Measurements from ENCODE around the gene LIN28B.
"Not testable (repeated sequence)": the region's sequence is repeated elsewhere in the genome, so short reads cannot be mapped to it uniquely, and the experiment has no call there.

The LIN28B gene

DNA sequence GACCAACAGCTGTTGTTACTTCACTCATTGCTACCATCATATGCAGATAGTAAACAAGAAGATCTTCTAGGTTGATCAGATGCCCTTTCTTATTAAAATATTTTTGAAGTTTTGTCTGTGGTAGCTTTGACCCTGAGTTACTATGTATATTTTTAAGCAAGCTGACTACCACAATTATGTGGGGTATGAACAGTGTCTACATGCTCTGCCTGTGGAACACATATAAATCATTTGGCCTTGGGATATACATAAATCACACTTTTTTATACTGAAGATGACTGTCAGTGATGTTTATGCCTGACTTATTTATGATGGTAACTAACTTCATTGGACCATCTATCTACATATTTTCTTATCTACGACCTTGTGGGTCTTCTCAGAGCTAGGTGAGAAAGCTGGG, 44.2 kb downstream of the LIN28B start:
- no peaks in the 10 kb centered on the region for H3K9me3 Mint-ChIP-seq

DNA sequence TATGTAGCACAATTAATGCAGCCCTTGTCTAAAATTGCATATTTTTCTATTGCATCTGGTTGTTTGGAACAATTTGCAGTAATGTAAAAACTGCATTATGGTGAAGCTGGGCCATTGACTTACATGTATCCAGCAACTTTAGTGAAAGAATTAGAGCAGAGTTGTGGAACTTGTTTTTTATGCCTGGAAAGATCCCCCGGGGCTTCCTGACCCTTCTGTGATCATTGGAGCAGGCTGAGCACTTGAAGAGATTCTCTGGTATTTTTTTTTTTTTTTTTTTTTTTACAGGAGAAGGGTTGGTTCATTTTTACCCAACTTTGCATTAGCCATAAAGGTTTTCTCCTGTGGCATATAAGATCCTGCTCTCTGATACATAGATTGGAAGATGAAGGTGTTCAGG, 45.0 kb downstream of the LIN28B start:
- no peak for DNase-seq (ENCODE audit: low spot score in 2 of 2)
- no peaks in the 10 kb centered on the region for H3K9me3 Mint-ChIP-seq
- no peaks in the 10 kb centered on the region for H3K4me1 Mint-ChIP-seq
- no peak overlapping the region for H3K27ac Mint-ChIP-seq (ENCODE audit: low read depth)
- H3K27me3 Mint-ChIP-seq, result peaks cover 47% of the 10 kb centered on the region
- H3K36me3 Mint-ChIP-seq (ENCODE audit: insufficient read depth), result peaks cover under 1% of the 10 kb centered on the region
- H3K4me3 Mint-ChIP-seq, result no peak overlapping the region
- no peak for ATAC-seq (replicated peaks; ENCODE audit: extremely low read depth, poor library complexity, severe bottlenecking)

More for the DNA sequence above, 44.2 kb downstream of the LIN28B start:
- no peaks in the 10 kb centered on the region for H3K4me1 Mint-ChIP-seq
- H3K36me3 Mint-ChIP-seq (ENCODE audit: insufficient read depth), result peaks cover 2% of the 10 kb centered on the region
- no peak for ATAC-seq (replicated peaks; ENCODE audit: extremely low read depth, poor library complexity, severe bottlenecking)
- no peak overlapping the region for H3K4me3 Mint-ChIP-seq
- H3K27me3 Mint-ChIP-seq, result peaks cover 43% of the 10 kb centered on the region
- H3K27ac Mint-ChIP-seq (ENCODE audit: low read depth), result no peak overlapping the region
- DNase-seq (ENCODE audit: low spot score in 2 of 2), result no peak

DNA sequence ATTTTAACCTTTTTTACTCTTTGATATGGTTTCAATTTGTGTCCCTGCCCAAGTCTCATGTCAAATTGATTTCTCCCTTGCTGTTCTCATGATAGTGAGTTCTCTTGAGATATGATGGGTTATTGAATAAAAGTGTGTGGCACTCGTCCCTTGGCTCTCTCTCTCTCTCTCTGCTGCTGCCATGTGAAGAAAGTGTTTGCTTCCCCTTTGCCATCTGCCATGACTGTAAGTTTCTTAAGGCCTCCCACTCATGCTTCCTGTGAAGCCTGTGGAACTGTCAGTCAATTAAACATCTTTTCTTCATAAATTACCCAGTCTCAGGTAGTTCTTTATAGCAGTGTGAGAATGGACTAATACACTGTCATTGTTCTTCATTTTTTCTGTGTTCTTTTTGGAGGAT, 48.5 kb downstream of the LIN28B start:
- H3K27ac Mint-ChIP-seq (ENCODE audit: low read depth), result no peak overlapping the region

DNA sequence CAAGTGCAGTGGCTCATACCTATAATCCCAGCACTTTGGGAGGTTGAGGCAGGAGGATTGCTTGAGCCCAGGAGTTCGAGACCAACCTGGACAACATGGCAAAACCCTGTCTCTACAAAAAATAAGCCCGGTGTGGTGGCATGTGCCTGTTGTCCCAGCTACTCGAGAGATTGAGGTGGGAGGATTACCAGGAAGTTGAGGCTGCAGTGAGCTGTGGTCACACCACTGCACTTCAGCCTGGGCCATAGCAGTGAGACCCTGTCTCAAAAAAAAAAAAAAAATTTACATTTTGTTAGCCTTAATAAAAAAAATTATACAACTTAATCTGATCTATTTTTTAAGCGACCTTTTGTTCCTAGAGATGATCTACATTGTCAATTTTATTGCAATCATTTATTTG, 56.6 kb downstream of the LIN28B start:
- not testable (repeated sequence) for H3K9me3 Mint-ChIP-seq; H3K27me3 Mint-ChIP-seq; ATAC-seq (replicated peaks; ENCODE audit: extremely low read depth, poor library complexity, severe bottlenecking); H3K4me1 Mint-ChIP-seq; H3K36me3 Mint-ChIP-seq (ENCODE audit: insufficient read depth); H3K27ac Mint-ChIP-seq (ENCODE audit: low read depth); H3K4me3 Mint-ChIP-seq; DNase-seq (ENCODE audit: low spot score in 2 of 2)

More for the DNA sequence above, 48.5 kb downstream of the LIN28B start:
- Mint-ChIP-seq H3K27me3 (peaks cover 47% of the 10 kb centered on the region), H3K4me3 (no peak overlapping the region), H3K36me3 (ENCODE audit: insufficient read depth) (no peaks in the 10 kb centered on the region), H3K4me1 (no peaks in the 10 kb centered on the region), H3K9me3 (no peaks in the 10 kb centered on the region)
- no peak for ATAC-seq (replicated peaks; ENCODE audit: extremely low read depth, poor library complexity, severe bottlenecking)
- DNase-seq (ENCODE audit: low spot score in 2 of 2), result no peak

DNA sequence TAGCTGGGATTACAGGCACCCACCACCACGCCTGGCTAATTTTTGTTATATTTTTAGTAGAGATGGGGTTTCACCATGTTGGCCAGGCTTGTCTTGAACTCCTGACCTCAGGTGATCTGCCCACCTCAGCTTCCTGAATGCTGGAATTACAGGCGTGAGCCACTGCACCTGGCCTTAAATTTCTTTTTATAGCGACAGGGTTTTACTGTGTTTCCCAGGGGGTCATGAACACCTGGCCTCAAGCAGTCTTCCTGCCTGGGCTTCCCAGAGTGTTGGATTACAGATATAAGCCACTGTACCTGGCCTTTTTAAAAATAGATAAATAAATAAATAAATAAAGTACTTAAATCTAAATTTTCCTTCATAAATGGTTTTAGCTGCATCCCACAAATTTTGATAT, 57.5 kb downstream of the LIN28B start:
- Mint-ChIP-seq H3K27ac (ENCODE audit: low read depth) (no peak overlapping the region), H3K4me3 (no peak overlapping the region), H3K9me3 (no peaks in the 10 kb centered on the region), H3K4me1 (no peaks in the 10 kb centered on the region), H3K27me3 (peaks cover 19% of the 10 kb centered on the region), H3K36me3 (ENCODE audit: insufficient read depth) (no peaks in the 10 kb centered on the region)
- no peak for ATAC-seq (replicated peaks; ENCODE audit: extremely low read depth, poor library complexity, severe bottlenecking)
- no peak for DNase-seq (ENCODE audit: low spot score in 2 of 2)

DNA sequence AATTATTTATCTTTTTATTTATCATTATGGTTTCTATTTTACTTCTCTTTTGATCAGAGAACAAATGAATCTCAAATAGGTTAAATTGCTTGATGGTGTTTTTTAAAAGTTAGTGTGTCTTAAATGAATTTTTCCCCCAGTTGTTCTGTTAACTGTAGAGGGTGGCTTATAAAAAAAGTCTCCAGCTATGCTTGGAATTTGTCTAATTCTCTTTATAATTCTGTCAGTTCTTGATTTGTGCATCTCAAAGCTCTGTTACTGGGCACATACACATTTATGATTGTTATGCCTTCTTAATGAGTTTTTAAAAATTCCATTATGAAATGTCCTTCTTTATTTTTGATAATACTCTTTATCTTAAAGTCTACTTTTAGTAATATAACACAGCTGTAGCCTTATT, 58.0 kb downstream of the LIN28B start:
- H3K4me3 Mint-ChIP-seq, result no peak overlapping the region
- H3K4me1 Mint-ChIP-seq, result no peaks in the 10 kb centered on the region
- no peaks in the 10 kb centered on the region for H3K9me3 Mint-ChIP-seq
- no peak for DNase-seq (ENCODE audit: low spot score in 2 of 2)
- no peak for ATAC-seq (replicated peaks; ENCODE audit: extremely low read depth, poor library complexity, severe bottlenecking)
- no peaks in the 10 kb centered on the region for H3K36me3 Mint-ChIP-seq (ENCODE audit: insufficient read depth)
- peaks cover 24% of the 10 kb centered on the region for H3K27me3 Mint-ChIP-seq
- H3K27ac Mint-ChIP-seq (ENCODE audit: low read depth), result no peak overlapping the region

DNA sequence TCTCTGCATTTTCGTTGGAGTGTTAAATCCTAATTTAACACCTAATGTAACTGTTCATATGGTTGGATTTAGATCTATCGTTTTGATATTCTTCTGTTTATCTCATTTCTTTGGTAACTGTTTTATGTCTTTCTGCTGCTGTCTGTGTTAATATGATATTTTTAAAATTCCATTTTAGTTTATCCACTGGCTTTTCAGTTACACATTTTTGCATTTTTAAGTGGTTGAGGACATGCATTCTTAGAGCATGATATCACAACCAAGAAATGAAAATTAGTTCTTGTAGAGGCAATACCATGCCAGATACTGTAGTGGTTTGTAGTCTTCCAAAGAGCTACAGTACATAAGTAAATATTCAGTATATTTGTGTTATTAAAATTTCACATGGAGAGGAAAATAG, 58.6 kb downstream of the LIN28B start:
- Mint-ChIP-seq H3K4me1 (no peaks in the 10 kb centered on the region), H3K27ac (ENCODE audit: low read depth) (no peak overlapping the region), H3K9me3 (no peaks in the 10 kb centered on the region), H3K36me3 (ENCODE audit: insufficient read depth) (no peaks in the 10 kb centered on the region), H3K27me3 (peaks cover 25% of the 10 kb centered on the region), H3K4me3 (no peak overlapping the region)
- no peak for ATAC-seq (replicated peaks; ENCODE audit: extremely low read depth, poor library complexity, severe bottlenecking)
- no peak for DNase-seq (ENCODE audit: low spot score in 2 of 2)

DNA sequence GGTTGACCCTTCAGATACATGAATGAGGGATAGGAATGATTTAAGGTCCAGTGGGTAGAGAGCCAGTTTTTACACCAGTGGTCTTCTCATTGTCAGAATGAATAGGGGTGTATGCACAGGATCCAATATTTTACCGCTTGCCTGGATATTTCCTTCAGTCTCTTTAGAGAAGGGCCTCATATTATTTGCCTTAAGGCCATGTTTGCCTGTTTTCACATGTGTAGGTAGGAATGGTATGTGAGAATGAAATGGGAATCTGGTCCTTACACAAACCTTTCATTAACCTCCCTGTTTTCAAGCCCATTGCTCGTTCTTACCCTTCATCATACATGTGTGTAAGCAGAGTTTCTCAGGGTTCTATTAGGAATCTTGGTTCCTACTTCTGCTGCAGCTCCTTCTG, 62.4 kb downstream of the LIN28B start:
- H3K9me3 Mint-ChIP-seq, result no peaks in the 10 kb centered on the region
- no peak overlapping the region for H3K4me3 Mint-ChIP-seq
- ATAC-seq (replicated peaks; ENCODE audit: extremely low read depth, poor library complexity, severe bottlenecking), result no peak
- H3K36me3 Mint-ChIP-seq (ENCODE audit: insufficient read depth), result no peaks in the 10 kb centered on the region
- no peak overlapping the region for H3K27ac Mint-ChIP-seq (ENCODE audit: low read depth)
- no peaks in the 10 kb centered on the region for H3K4me1 Mint-ChIP-seq
- DNase-seq (ENCODE audit: low spot score in 2 of 2), result no peak
- H3K27me3 Mint-ChIP-seq, result peaks cover 48% of the 10 kb centered on the region

DNA sequence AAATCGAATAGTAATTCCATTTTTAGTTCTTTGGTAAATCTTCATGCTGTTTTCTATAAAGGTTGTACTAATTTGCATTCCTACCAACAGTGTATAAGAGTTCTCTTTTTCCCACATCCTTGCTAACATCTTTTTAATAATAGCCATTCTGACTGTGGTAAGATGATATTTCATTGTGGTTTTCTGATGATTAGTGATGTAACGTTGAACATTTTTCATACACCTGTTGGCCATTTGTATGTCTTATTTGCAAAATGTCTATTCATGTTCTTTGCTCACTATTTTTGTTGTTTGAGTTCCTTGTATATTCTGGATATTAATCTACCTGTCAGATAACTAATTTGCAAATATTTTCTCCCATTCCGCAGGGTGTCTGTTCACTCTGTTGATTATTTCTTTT, 64.5 kb downstream of the LIN28B start:
- H3K27me3 Mint-ChIP-seq, result peaks cover 45% of the 10 kb centered on the region
- DNase-seq (ENCODE audit: low spot score in 2 of 2) (no peak), ATAC-seq (replicated peaks; ENCODE audit: extremely low read depth, poor library complexity, severe bottlenecking) (no peak)
- no peak overlapping the region for H3K27ac Mint-ChIP-seq (ENCODE audit: low read depth)
- no peaks in the 10 kb centered on the region for H3K9me3 Mint-ChIP-seq
- no peaks in the 10 kb centered on the region for H3K4me1 Mint-ChIP-seq
- no peaks in the 10 kb centered on the region for H3K36me3 Mint-ChIP-seq (ENCODE audit: insufficient read depth)
- no peak overlapping the region for H3K4me3 Mint-ChIP-seq

DNA sequence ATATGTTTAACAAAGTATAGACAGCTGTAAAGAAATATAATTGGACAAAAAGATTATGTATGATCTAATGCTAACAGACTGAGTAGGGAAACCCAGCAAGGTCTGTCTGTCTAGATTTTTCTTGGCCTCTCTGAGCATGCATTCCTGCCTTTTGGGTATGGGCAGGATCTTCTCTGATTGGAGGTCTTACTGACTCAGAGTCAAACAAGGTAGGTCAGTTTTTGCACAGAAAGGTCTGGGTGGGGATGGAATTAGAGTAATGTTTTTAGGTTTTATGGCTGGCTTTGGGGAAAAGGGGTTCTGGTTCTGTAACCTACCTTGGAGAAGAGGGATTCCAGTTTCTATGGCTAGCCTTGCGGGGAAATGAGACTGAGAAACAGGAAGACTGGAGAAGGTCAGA, 65.5 kb downstream of the LIN28B start:
- ATAC-seq (replicated peaks; ENCODE audit: extremely low read depth, poor library complexity, severe bottlenecking), result no peak
- H3K4me1 Mint-ChIP-seq, result no peaks in the 10 kb centered on the region
- H3K36me3 Mint-ChIP-seq (ENCODE audit: insufficient read depth), result no peaks in the 10 kb centered on the region
- H3K4me3 Mint-ChIP-seq, result no peak overlapping the region
- H3K27me3 Mint-ChIP-seq, result peaks cover 40% of the 10 kb centered on the region
- no peak for DNase-seq (ENCODE audit: low spot score in 2 of 2)
- no peaks in the 10 kb centered on the region for H3K9me3 Mint-ChIP-seq
- no peak overlapping the region for H3K27ac Mint-ChIP-seq (ENCODE audit: low read depth)

DNA sequence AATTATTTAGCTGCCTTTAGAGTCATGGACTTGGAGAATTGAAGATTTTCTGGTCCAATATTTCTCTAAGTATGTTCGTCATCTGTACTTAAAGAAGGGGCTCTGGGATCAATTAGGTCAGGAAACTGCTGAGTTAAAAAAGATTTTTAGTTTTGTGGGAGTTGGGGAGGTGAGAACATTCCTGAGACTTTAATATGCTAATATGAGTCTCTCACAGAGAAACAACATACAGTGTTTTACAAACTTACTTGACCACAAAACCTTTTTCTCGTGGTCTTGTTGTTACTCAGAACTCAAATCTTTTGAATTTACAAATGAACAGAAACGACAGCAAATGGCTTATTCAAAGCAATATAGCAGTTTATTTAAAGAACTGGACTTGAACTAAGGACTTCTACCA, 67.9 kb downstream of the LIN28B start:
- no peak for ATAC-seq (replicated peaks; ENCODE audit: extremely low read depth, poor library complexity, severe bottlenecking)
- Mint-ChIP-seq H3K27me3 (peaks cover 26% of the 10 kb centered on the region), H3K4me1 (no peaks in the 10 kb centered on the region), H3K4me3 (no peak overlapping the region), H3K27ac (ENCODE audit: low read depth) (no peak overlapping the region), H3K36me3 (ENCODE audit: insufficient read depth) (no peaks in the 10 kb centered on the region), H3K9me3 (no peaks in the 10 kb centered on the region)
- DNase-seq (ENCODE audit: low spot score in 2 of 2), result no peak

DNA sequence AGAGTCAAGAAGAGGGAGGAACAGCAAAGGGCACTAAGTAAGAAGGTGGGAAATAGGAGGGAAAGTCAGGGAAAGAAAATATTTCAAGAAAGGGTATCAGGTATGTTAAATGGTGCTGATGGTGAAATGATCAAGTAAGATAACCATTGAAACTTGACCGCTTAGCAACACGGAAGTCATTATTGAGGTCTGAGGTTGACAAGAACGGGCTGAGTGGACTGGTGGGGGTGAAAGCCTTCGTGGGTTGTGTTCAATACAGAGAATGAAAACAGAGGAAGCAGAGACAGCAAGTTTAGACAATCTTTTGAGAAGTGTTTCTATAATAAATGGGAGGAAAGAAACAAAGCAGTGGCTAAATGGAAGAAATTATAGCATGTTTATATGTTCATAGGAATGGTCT, 72.0 kb downstream of the LIN28B start:
- DNase-seq (ENCODE audit: low spot score in 2 of 2), result no peak
- H3K27ac Mint-ChIP-seq (ENCODE audit: low read depth), result no peak overlapping the region
- no peak for ATAC-seq (replicated peaks; ENCODE audit: extremely low read depth, poor library complexity, severe bottlenecking)
- H3K4me3 Mint-ChIP-seq, result no peak overlapping the region
- no peaks in the 10 kb centered on the region for H3K4me1 Mint-ChIP-seq
- no peaks in the 10 kb centered on the region for H3K9me3 Mint-ChIP-seq
- no peaks in the 10 kb centered on the region for H3K36me3 Mint-ChIP-seq (ENCODE audit: insufficient read depth)
- peaks cover 11% of the 10 kb centered on the region for H3K27me3 Mint-ChIP-seq

DNA sequence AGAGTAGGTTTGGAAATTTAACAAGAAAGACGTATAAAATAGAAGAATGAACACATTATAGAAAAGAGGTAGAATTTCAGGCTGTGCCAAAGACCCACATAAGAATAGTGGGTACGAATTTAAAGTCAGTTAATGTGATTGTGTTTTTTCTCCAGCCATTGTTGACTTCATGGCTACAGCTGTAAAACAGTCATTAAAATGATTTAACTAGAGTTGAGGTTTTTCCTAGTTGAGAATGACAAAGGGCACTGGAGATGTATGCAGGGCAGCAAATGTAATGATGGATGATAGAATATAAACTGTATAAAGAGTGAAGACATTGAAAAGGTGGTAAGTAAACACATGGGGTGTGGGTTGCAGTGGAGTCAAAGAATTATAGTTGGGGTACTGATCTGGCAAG, 72.7 kb downstream of the LIN28B start:
- Mint-ChIP-seq H3K27ac (ENCODE audit: low read depth) (no peak overlapping the region), H3K4me3 (no peak overlapping the region), H3K4me1 (no peaks in the 10 kb centered on the region), H3K36me3 (ENCODE audit: insufficient read depth) (no peaks in the 10 kb centered on the region), H3K27me3 (peaks cover 17% of the 10 kb centered on the region), H3K9me3 (no peaks in the 10 kb centered on the region)
- ATAC-seq (replicated peaks; ENCODE audit: extremely low read depth, poor library complexity, severe bottlenecking), result no peak
- no peak for DNase-seq (ENCODE audit: low spot score in 2 of 2)

DNA sequence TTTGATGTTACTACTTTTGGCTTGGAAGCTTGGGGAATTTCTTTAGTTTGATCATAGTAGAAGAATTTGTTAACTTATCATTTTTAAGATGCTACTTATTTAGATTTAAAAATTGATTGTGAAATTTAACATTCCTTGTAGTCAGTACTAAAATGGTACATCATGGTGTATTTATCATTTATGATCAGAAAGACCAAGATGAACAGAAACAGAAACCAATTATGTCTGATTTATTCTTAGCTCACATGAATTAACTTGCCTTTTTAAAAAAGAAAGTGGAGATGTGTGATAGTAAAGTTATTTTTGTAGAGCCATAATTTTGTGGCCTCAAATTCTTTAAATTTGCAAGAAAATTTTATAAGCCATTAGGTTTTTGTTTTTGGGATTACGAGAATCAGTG, 77.6 kb downstream of the LIN28B start:
- Mint-ChIP-seq H3K27ac (ENCODE audit: low read depth) (no peak overlapping the region), H3K27me3 (peaks cover 46% of the 10 kb centered on the region), H3K36me3 (ENCODE audit: insufficient read depth) (no peaks in the 10 kb centered on the region), H3K9me3 (no peaks in the 10 kb centered on the region), H3K4me1 (no peaks in the 10 kb centered on the region), H3K4me3 (no peak overlapping the region)
- no peak for ATAC-seq (replicated peaks; ENCODE audit: extremely low read depth, poor library complexity, severe bottlenecking)
- no peak for DNase-seq (ENCODE audit: low spot score in 2 of 2)
